ENCODE measurements around the gene CNN3.
"Not testable (repeated sequence)": the region's sequence is repeated elsewhere in the genome, so short reads cannot be mapped to it uniquely, and the experiment has no call there.

The CNN3 gene

DNA sequence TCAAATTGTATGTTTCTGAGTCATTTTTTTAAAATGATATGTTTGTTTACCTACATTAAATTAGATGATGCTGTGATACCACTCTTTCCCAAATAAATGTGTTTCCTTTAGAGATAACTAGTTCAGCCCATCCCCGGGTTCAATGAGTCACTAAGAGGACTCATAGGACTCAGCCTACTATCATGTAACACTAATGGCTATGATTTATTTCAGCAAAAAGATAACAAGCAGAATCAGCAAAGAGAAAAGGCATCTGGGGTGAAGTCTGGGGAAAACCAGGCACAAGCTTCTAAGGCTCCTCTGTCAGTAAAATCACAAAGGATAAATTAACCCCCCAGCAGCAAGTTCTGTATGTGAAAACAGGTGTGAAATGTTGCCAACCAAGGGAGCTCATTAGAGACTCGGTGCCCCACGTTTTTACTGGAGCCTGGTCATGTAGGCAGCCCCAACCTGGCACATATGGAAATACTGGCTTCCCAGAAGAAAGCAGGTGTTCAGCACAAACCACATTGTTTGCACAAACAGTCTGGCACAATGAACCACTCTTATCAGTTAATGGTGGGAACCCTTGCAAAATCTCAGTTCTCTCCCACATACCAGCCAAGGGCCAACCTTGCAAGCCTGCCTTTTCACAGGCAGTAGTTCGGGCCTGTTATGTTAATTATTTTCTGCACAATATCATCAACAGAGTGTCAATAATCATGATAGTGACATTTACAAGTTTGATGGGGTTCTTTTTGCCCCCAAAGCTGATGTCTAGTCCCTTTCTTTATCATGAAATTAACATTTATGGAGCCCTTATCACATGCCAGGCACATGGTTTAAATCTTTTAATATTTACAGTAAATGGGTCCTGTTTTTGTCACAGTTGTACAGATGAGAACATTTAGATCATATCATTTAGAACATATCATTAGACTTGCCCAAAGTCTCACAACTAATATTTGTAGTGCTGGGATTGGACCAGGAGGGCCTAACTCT, 23.1 kb upstream of the CNN3 start:
- no peak for DNase-seq

DNA sequence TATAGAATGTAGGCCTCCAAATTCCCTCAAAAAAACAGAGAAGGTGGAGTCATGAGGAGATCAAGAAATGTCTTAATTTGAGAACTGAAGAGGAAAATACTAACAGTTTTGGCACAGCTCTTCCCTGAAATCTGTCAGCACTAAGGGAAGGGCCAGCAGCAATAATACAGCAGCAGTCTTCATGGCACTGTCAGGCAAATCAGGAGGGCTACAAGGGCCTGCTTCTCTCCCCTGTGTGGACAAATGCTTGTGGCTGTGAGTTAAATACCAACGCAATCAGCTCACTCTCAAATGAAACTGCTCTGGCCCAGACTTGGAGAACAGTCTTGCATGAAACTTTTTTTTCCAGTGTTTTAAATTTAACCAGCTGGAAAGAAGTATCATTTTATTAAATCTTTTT, 20.5 kb upstream of the CNN3 start:
- DNase-seq, result no peak

DNA sequence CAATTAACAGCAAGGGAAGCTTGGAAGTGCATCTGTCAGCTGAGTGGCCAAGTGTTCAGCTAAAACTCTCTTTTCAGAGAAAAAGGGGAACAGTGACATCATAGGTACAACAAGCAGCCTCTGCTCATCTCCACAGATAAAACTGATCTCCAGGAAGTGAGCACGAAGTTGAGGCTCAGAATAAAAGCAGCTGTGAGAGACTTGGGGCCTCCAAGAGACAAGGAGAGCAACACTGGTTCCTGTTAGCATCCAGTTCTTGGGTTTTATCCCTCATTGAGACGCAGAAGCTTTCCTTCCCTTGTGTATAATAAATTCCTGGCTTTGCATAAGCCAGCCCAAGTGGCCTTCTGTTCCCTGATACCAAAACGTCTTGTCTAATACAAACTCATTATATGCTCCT, 20.0 kb upstream of the CNN3 start:
- no peak for DNase-seq

DNA sequence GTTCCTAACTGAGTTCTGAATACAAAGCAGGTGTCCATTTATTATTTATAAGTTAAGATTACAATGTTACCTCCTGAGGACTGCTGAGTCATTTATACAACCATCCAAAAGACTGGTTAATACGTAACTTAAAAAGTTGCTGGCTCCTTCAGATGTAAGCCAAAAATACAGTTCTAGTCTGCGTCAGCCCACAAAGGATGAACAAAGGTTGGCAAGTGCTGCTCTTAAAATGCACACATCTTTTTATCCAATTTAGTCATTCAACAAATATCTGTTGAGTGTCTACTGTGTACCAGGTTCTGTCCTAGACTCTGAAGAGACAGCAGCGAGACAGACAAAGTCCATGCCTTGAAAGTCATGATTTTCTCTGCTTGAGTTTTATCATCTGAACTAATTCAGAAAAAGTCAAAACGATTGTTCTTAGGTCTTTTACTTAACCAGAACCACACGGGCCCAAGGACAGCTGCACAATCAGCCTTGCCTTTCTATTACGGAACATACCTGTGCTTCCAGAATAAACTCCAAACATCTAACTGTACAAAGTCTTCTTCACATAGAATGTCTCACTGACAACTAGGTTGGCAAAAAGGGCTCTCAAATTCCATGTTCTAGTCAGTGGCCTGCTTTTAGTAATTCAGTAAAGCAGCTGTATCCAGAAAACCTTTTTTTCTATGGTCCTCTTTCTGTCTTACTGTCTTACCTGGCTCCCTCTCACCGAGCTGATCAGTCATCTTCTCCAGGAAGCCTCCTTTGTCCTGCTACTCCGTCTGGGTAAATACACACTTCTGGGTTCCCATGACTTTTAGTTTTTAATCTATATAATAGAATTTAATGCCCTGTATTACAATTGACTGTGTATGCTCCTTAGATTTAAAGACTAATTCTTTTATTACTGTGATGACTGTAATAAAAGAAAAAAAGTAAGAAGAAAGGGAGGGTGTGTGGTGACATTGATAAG, 15.5 kb upstream of the CNN3 start:
- DNase-seq, result no peak

DNA sequence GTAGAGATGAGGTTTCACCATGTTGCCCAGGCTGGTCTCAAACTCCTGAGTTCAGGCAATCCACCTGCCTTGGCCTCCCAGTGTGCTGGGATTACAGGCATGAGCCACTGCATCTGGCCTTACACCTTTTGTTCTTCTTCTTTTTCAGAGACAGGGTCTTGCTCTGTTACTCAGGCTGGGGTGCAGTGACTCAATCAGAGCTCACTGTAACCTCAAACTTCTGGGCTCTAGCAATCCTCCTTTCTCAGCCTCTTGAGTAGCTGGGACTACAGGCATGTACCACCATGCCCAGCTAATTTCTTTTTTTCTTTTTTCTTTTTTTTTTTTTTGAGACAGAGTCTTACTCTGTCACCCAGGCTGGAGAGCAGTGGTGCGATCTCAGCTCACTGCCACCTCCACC, 14.6 kb upstream of the CNN3 start:
- DNase-seq, result not testable (repeated sequence)

DNA sequence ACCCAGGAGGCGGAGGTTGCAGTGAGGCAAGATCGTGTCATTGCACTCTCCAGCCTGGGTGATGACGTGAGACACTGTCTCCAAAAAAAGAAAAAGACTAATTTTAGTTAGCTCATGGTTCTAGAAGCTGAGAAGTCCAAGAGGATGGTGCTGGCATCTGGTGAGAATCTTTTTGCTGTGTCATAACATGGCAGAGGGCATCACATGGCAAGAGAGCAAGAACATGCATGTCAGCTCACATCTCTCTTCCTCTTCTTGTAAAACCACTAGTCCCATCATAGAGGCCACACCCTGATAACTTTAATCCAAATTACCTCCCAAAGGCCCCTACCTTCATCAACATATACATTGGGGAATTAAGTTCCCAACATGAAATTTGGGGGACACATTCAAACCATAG, 13.8 kb upstream of the CNN3 start:
- DNase-seq, result no peak

DNA sequence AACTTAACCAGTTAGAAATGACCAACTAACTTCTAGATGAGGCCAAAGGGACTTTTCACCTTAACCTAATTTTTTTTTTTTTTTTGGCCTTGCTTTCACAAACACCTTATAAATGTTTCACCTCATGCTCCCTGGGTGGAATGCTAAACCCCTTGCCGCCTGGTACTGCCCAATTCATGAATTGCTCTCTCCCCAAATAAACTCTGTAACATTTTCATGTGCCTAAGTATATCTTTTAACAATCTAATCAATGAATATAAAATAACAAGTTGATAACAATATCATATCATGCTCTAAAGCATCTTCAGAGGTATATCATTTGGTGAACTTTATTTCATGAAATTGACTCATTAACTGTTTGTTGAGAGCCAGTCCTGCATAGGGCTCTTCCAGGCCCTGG, 10.9 kb upstream of the CNN3 start:
- DNase-seq, result no peak

DNA sequence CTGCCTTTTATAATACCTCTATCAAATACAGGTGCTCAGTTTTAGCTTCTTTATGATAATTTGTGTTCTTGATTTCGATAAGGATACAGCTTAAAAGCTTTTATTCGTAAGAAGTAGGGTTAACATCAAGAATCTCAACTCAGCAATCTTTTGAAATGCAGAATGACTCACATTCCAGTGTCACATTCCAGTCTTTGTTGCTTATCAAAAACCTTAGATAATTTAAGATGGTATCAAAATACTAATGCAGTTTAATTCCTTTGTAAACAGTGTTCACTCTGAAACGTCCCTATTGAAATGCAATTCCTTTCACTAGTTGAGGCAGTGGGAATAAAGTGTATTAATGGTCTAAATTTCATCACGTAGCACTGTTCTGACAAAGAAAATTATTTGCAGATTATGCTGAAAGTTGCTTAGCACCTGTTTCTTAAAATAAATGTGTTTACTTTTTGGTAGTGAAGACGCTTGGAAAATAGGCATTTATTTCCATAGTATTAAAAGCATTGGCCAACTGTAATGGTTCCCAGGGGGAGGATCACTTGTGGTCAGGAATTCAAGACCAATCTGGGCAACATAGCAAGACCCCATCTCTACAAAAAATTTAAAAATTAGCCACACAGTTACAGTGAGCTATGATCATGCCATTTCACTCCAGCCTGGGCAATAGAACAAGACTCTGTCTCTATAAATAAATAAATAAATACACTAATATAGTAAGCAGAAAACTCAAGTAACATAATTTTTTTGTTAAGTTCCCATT, 10.1 kb upstream of the CNN3 start:
- no peak for DNase-seq

DNA sequence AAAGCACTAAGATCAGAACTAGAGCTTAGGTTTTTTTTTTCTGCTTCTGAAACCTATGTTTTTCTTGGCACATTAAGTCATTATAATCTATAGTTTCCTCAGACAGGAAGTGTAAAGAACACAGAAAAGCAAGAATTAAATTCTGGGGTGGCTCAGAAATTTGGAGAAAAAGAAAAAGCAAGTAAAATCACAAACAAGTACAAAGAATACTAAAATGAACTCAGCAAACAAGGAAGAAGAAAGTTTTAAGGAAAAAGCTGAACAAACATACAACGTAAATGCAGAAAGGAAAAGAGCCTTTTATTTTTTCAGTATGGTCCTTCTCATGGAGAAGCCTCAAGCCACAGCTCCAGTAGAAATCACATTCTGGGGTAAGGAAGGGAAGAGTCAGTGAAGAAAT, 8.6 kb upstream of the CNN3 start:
- DNase-seq, result no peak

DNA sequence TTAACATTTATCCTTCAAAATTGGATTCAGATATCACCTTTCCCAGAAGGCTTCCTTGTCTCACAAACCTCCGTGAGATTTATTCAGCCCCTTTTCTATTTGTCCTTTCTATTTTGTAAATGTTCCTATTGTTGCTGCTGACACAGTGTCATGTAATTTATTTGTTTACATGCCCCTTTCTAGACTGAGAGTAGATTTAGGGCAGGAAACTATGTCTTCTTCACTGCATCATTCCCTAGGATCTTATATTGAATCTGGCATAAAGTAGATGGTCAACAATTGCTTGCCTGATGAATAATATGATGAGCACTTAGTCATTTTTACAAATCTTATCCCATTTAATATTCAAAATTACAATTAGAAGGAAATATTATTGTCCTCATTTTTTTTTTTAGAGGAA, 8.1 kb upstream of the CNN3 start:
- no peak for DNase-seq

DNA sequence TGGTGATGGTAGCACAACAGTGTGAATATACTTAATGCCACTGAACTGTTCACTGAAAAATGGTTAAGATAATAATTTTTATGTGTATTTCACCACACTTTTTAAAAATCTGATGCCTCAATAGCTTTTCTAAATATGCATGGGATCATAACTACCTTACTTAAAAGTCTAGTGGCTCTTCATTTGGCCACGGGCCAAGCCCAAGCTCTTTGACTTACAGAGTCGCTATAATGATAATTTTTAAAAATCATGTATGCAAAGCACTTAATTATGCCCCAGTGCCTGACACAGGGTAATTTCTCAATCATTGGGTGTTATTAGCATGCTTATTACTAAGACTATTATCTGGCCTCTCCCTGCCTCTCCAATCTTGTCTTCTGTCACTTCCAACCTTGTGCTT, 7.6 kb upstream of the CNN3 start:
- DNase-seq, result no peak

DNA sequence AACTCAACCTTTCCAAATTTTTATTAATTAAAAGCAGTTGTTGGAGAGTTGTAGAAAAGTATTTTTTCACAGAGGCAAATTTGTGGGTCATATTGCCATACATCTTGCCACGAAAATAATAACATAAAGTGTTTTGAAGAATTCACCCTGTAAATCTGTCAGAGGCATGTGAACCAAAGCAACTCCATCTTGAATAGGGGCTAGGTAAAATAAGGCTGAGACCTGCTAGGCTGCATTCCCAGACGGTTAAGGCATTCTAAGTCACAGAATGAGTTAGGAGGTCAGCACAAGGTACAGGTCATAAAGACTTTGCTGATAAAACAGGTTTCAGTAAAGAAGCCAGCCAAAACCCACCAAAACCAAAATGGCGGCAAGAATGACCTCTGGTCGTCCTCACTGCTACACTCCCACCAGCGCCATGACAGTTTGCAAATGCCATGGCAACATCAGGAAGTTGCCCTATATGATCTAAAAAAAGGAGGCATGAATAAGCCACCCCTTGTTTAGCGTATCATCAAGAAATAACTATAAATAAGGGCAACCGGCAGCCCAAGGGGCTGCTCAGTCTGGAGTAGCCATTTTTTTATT, 4.4 kb upstream of the CNN3 start:
- DNase-seq, result no peak

DNA sequence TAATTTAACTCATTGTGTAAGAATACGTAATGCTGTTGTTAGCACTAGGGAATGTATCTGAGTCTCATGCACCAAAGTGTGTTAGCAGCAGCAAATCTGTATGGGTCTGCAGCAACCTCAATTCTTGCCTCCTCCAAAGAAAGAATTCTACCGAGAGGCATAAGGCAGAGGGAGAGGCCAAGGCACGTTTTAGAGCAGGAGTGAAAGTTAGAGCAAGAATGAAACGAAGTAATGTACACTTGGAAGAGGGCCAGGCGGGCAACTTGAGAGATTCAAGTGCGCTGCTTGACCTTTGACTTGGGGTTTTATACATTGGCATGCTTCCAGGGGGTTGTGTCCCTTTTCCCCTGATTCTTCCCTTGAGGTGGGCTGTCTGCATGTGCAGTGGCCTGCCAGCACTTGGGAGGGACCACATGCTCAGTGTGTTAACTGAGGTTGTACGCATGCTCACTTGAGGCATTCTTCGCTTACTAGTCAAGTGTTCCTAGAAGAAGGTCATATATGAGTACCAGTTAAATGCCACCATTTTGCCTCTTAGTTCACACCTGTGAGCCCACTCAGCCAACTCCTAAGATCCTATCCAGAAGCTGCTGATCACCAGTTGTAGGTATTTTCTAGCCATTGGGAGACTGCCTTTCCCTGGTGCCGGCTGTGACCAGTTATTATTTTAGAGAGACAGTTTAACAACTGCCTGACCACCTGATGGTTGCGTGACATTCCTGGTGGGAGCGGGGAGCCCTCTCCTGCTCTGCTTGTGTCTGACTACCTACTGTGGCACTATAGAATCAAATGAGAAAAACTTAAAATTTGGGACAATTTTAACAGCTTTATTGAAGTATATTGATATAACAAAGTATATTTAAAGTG, 2.7 kb upstream of the CNN3 start:
- DNase-seq, result no peak

DNA sequence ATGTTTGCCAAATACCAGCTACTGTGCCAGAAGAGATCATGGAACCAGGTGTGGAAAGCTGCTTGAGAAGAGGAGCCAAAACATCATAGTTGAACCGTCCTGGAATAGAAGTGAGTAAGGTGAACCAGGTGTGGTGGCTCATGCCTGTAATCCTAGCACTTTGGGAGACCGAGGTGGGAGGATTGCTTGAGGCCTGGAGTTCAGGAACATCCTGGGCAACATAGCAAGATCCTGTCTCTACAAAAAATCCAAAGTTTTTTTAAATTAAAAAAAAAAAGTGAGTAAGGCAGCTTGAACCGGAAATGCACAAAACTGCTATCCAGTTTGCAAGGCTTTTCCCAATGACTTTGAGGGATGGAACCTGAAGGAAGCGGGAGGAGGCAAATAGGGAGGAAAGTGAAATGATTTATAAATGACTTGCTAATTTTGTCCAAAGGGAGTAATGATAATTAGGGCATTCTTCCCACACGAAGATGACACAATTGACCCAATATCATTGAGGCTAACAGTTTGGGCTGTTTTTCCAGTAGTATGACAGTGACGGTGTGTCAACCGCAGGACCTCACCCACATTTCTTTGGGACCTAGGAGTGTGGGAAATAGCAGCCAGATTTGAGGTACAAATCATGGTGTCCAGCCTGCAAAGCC, 1.5 kb upstream of the CNN3 start:
- no peak for DNase-seq

DNA sequence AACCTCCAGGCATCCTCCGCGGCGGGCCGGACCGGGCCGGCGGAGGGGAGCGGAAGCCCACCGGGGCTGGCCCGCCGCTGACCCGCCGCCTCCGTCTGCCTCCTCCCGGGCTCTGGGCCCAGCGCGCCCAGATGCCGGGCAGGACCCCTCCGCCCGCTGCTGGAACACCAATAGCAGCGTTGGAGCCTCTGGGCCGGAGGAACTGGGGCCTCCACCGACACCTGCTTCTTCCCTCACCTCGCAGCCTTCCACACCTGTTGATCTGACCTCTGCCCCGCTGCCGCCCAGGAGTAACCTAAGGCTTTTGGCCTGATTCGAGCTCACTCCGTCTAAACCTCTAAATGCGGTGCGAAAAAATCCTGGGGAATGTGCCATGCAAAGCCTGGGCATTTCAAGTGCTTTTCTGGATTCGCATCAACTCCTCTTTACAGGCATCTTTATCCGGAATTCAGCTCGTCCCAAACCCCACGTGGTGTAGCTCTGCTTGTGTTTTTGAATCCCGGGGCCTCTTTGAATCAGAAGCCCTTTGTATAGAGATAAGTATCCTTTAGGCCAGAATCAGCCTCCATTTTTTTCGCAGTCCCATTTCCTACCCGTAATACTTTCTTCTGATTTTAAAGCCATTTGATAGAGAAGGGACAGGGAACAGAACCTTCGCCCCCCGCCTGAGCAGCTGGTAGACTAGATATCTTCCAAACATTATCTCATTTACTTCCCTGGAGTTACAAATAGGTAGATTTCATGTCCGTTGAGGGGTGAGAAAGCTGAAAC, 680 bp upstream of the CNN3 start:
- peak; percentile 2 for DNase-seq

DNA sequence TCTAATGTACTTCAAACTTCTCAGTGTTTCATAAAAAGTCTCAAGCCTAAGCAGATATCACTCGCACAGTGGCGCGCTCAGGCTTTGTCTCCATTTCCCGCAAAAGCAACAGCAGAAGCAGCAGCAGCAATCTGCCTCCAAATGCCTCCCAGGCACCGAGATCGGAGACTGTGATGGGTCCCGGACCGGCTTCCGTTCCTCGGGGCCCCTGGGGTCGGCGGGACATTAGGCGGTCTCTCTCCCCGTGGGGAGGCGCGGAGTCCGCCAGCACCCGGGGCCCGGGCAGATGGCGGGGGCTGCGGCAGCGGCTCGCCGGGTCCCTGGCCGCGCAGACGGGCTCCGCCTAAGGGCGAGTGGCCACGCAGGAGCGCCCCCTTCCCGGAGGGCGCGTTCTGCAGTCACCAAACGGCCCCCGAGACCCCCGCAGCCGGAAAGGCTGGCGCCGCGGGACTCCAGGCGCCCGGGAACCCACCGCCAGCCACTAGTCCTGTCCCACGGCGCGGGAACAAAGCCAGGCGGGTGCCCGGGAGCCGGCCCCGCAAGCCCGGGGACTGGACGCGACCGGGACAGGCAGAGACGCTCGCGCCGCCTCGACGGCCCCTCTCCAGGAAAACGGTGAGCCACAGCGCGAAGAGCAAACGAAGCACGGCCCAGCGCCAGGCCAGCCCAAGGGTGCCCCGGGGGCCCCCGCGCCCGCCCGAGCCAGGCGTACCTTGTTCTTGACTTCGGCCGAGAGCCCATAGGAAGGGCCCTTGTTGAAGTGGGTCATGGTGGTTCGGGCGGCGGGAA, 590 bp downstream of the CNN3 start:
- peak; percentile 17 for DNase-seq

DNA sequence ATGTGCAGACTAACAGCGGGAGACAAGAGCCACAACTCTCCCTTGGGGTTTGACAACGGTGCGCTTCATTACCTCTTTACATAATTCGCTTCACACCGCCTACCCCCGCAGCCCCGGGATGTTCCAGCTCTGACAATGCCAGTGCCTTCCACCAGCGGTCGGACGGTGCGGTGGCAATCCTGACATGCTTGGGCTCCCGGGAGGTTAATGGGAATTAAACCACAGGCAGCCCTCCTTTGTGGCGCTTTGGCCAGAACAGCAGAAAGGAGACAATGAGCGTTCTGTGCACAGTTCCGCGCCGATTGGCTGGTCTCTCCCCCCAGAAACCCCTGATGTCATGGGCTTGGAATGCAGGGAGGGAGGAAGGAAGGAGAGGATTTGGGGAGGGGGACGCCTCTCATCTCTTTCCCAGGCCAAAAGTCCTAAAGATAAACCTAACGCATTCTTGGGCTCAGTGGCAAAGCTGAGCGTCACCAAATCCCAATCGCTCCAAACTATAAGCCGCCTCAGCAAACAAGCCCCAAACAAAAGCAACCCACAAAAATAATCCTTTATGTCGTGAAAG, 1.3 kb downstream of the CNN3 start:
- no peak for DNase-seq

DNA sequence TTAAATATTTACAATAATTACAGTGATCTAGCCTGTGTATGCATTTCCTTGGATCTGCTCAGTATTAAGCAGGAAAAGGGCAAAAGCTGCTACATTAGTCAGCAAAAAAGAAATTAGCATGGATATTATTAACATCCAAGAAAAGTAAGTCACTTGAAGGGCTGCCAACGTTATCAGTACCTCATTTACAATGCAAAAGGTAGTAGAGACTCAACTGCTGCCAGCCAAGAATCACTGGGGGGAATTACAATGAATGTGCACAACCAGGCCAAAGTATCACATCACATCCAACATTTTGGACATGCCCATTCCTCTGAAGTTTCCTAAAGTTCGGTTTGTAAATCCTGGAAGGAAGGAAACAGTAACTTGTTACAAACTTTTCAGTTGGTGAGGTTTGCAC, 1.9 kb downstream of the CNN3 start:
- no peak for DNase-seq

DNA sequence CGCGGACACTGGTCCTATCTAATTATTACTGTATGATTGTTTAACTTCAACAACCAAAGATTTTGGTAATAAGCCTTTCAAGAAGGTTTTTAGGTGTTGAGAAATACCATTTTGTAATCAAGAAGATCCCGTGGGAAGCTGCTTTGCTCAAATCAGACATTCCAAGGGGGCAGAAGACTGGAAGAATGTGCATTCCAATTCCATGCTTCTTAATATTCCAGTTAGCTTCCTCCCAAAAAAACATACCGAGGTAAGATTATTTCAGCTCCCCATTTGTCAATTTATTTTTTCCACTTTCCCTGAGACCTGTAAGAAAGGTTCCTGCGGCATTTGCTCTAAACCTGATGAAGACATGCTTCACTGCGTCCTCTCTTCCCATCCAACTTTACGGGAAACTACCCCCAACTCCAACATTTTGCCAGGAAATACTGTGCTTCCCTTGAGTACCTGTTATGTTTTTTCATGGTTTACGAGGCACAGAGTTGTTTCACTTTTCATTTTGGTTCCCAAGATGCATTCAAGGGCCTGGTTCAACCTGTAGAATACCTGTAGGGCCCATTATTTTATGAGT, 4.1 kb downstream of the CNN3 start:
- DNase-seq, result no peak

Measured in stimulated activated CD4-positive, alpha-beta T cell treated with anti-CD3 and anti-CD28 coated beads, Interleukin-4, amount 100 ng/mL, for 1 hour (primary cell).